IPS DF 4.7 (cell line): Measurements from ENCODE around the gene C17orf50.

Experiments
- DNase-seq: peaks from one replicate; pipeline ENCODE4 v3.0.0-alpha.2; 2013; ENCODE audit warnings: low spot score; ENCODE audit errors: extremely low read depth

C17orf50 gene

GRCh38 chr17:35760587-35760986 is at the start of gene C17orf50:
C17orf50 (plus strand) TSS chr17:35760887; CDS start chr17:35760942, 55 bp downstream.
- DNase-seq, result no peak

GRCh38 chr17:35710950-35711349 is 49.7 kb upstream of the C17orf50 start:
- DNase-seq, result no peak

GRCh38 chr17:35713069-35713728 is 47.5 kb upstream of the C17orf50 start:
- DNase-seq, result no peak

- no peak for DNase-seq
These were observed 45.7 kb upstream of the C17orf50 start for GRCh38 chr17:35714988-35715387.

GRCh38 chr17:35715416-35715815 is 45.3 kb upstream of the C17orf50 start:
- no peak for DNase-seq

GRCh38 chr17:35716173-35716572 is 44.5 kb upstream of the C17orf50 start:
- no peak for DNase-seq

- no peak for DNase-seq
These were observed 43.7 kb upstream of the C17orf50 start for GRCh38 chr17:35716897-35717465.

- no peak for DNase-seq
These were observed 43.2 kb upstream of the C17orf50 start for GRCh38 chr17:35717475-35717874.

GRCh38 chr17:35723735-35724134 is 37.0 kb upstream of the C17orf50 start:
- DNase-seq, result no peak

- DNase-seq, result no peak
These were observed 35.6 kb upstream of the C17orf50 start for GRCh38 chr17:35725058-35725457.

- DNase-seq, result no peak
These were observed 34.9 kb upstream of the C17orf50 start for GRCh38 chr17:35725802-35726126.

- no peak for DNase-seq
These were observed 34.3 kb upstream of the C17orf50 start for GRCh38 chr17:35726127-35726952.

- DNase-seq, result no peak
These were observed 33.7 kb upstream of the C17orf50 start for GRCh38 chr17:35726953-35727460.

GRCh38 chr17:35727635-35728034 is 33.1 kb upstream of the C17orf50 start:
- DNase-seq, result no peak

- DNase-seq, result no peak
These were observed 32.1 kb upstream of the C17orf50 start for GRCh38 chr17:35728551-35728950.

- no peak for DNase-seq
These were observed 31.3 kb upstream of the C17orf50 start for GRCh38 chr17:35729405-35729833.

- no peak for DNase-seq
These were observed 30.2 kb upstream of the C17orf50 start for GRCh38 chr17:35730400-35731005.

- DNase-seq, result no peak
These were observed 29.3 kb upstream of the C17orf50 start, which contains the start of gene RASL10B for GRCh38 chr17:35731239-35731916. RASL10B (plus strand) TSS chr17:35731639; CDS start chr17:35735185, 3,546 bp downstream.

GRCh38 chr17:35731917-35732805 is 28.5 kb upstream of the C17orf50 start:
- DNase-seq, result no peak

- DNase-seq, result no peak
These were observed 27.9 kb upstream of the C17orf50 start for GRCh38 chr17:35732806-35733136.
